HEK293 (cell line): Measurements from ENCODE around the gene SLC6A9.

Experiments used
- RBAK ChIP-seq: fragments of 450-650 bp; formaldehyde crosslinking; IDR thresholded peaks from 2 replicates; pipeline ENCODE4 v1.5.1; 2016; ENCODE audit warnings: missing biosample characterization, missing genetic modification characterization
- REPIN1 ChIP-seq: fragments of 450-650 bp; formaldehyde crosslinking; IDR thresholded peaks from 2 replicates; pipeline ENCODE4 v1.5.1; 2017; ENCODE audit warnings: missing biosample characterization, missing genetic modification characterization, low read depth
- ZFP69B ChIP-seq: fragments of 450-650 bp; formaldehyde crosslinking; IDR thresholded peaks from 2 replicates; pipeline ENCODE4 v1.5.1; 2016; ENCODE audit warnings: missing biosample characterization, missing genetic modification characterization
- ZNF184 ChIP-seq: fragments of 450-650 bp; IDR thresholded peaks from 2 replicates; pipeline ENCODE4 v1.5.1; 2018; ENCODE audit warnings: missing biosample characterization, mild to moderate bottlenecking, missing genetic modification characterization
- ZNF473 ChIP-seq: fragments of 450-650 bp; formaldehyde crosslinking; IDR thresholded peaks from 2 replicates; pipeline ENCODE4 v1.5.1; 2017; ENCODE audit warnings: missing biosample characterization, missing genetic modification characterization
- ZNF558 ChIP-seq: fragments of 450-650 bp; formaldehyde crosslinking; IDR thresholded peaks from 2 replicates; pipeline ENCODE4 v1.5.1; 2016; ENCODE audit warnings: missing biosample characterization, missing genetic modification characterization
- ZNF785 ChIP-seq: fragments of 450-650 bp; formaldehyde crosslinking; IDR thresholded peaks from 2 replicates; pipeline ENCODE4 v1.5.1; 2016; ENCODE audit warnings: missing biosample characterization, missing genetic modification characterization

GRCh38 chr1:43994794-43995790 lies 36.2 kb downstream of the SLC6A9 start:
- TF ChIP-seq ZFP69B (tag by site-specific recombination) (no peak), ZNF184 (tag by site-specific recombination) (no peak), ZNF473 (tag by site-specific recombination) (no peak), ZNF785 (tag by site-specific recombination) (no peak), ZNF558 (no peak), RBAK (tag by site-specific recombination) (no peak), REPIN1 (tag by site-specific recombination) (no peak)
